H4 (cell line): ENCODE results near the gene PHF11. TPM values are rescaled to one million over a fixed set of nuclear protein-coding genes. Genes with fewer than 3 reads are reported as not detected.

Experiments used
- DNase-seq: peaks from one replicate; pipeline ENCODE4 v3.0.0-alpha.2; 2015; ENCODE audit warnings: low spot score
- total RNA-seq: library from RNA; depleted of rRNA; stranded (reverse); fragments of >200 nt; shearing (Covaris generic); gene quantifications from 2 replicates; pipeline ENCODE4 v1.2.3, GENCODE V29; 2014

Gene PHF11
- total RNA-seq, 1 experiment from 2014 or later, result 13.6 TPM

- no peak for DNase-seq
Observed at GRCh38 chr13:49498206-49498605, 2.5 kb downstream of the PHF11 start.

GRCh38 chr13:49499889-49500660, 4.3 kb downstream of the PHF11 start:
- DNase-seq, result peak; percentile 59

- DNase-seq, result peak; percentile 14
Observed at GRCh38 chr13:49502954-49503353, 7.2 kb downstream of the PHF11 start.

- no peak for DNase-seq
Observed at GRCh38 chr13:49503951-49504350, 8.2 kb downstream of the PHF11 start.

- DNase-seq, result no peak
Observed at GRCh38 chr13:49512578-49512977, 16.8 kb downstream of the PHF11 start.

- no peak for DNase-seq
Observed at GRCh38 chr13:49516467-49516866, 20.7 kb downstream of the PHF11 start.

- no peak for DNase-seq
Observed at GRCh38 chr13:49517461-49517860, 21.7 kb downstream of the PHF11 start.

- DNase-seq, result no peak
Observed at GRCh38 chr13:49521224-49521623, 25.5 kb downstream of the PHF11 start.

GRCh38 chr13:49524740-49525501, 29.2 kb downstream of the PHF11 start:
- DNase-seq, result peak; percentile 5

GRCh38 chr13:49527123-49527522, 31.4 kb downstream of the PHF11 start:
- DNase-seq, result no peak

- no peak for DNase-seq
Observed at GRCh38 chr13:49528161-49528560, 32.4 kb downstream of the PHF11 start.

- DNase-seq, result no peak
Observed at GRCh38 chr13:49530457-49530856, 34.7 kb downstream of the PHF11 start.

- DNase-seq, result no peak
Observed at GRCh38 chr13:49532593-49532992, 36.8 kb downstream of the PHF11 start.

GRCh38 chr13:49533011-49533410, 37.3 kb downstream of the PHF11 start:
- DNase-seq, result no peak

GRCh38 chr13:49533591-49534269, 38.0 kb downstream of the PHF11 start:
- no peak for DNase-seq

GRCh38 chr13:49536144-49536873, 40.6 kb downstream of the PHF11 start:
- no peak for DNase-seq

- no peak for DNase-seq
Observed at GRCh38 chr13:49538404-49538803, 42.7 kb downstream of the PHF11 start.

- no peak for DNase-seq
Observed at GRCh38 chr13:49539313-49539712, 43.6 kb downstream of the PHF11 start.

- no peak for DNase-seq
Observed at GRCh38 chr13:49539746-49540145, 44.0 kb downstream of the PHF11 start.

GRCh38 chr13:49540552-49540951, 44.8 kb downstream of the PHF11 start:
- peak; percentile 36 for DNase-seq

GRCh38 chr13:49543656-49544055, 47.9 kb downstream of the PHF11 start:
- no peak for DNase-seq

GRCh38 chr13:49545661-49546060, 49.9 kb downstream of the PHF11 start:
- no peak for DNase-seq
